ENCODE results near the gene PCDHGB4. TPM values are rescaled to one million over a fixed set of nuclear protein-coding genes. Genes with fewer than 3 reads are reported as not detected.
"Not testable (repeated sequence)": the region's sequence is repeated elsewhere in the genome, so short reads cannot be mapped to it uniquely, and the experiment has no call there.

Gene PCDHGB4
- total RNA-seq = 4.6 TPM
- long read RNA-seq = 0 reads

DNA sequence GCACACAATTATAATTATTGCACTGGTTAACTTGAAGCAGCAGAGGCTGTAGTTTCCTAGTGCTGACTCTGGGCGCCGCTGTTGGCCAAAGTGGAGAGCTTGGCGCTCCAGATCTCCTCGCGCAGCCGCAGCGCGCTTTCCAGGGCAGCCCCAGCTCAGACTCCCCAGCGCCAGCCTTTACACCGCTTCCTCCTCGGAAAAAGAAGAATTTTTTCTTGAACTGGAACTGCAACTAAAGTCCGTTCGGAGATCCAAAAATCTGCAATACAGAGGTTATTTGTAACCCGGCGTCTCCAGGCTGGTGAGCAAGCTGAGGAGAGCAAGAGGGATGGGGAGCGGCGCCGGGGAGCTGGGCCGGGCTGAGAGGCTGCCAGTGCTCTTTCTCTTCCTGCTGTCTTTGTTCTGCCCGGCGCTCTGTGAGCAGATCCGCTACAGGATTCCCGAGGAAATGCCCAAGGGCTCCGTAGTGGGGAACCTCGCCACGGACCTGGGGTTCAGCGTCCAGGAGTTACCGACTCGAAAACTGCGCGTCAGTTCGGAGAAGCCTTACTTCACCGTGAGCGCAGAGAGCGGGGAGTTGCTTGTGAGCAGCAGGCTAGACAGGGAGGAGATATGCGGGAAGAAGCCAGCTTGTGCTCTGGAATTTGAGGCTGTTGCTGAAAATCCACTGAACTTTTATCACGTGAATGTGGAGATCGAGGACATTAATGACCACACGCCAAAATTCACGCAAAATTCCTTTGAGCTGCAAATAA is at the start of gene PCDHGB4:
PCDHGB4 (plus strand) TSS at position 142 of the 755 bp plus-strand sequence; CDS start at position 329, 187 bp downstream.
- ATAC-seq (peak; percentile 84), DNase-seq (ENCODE audit: missing footprints) (peak; percentile 57)
- intact Hi-C loops (cut with DNase I) = not testable (repeated sequence)

DNA sequence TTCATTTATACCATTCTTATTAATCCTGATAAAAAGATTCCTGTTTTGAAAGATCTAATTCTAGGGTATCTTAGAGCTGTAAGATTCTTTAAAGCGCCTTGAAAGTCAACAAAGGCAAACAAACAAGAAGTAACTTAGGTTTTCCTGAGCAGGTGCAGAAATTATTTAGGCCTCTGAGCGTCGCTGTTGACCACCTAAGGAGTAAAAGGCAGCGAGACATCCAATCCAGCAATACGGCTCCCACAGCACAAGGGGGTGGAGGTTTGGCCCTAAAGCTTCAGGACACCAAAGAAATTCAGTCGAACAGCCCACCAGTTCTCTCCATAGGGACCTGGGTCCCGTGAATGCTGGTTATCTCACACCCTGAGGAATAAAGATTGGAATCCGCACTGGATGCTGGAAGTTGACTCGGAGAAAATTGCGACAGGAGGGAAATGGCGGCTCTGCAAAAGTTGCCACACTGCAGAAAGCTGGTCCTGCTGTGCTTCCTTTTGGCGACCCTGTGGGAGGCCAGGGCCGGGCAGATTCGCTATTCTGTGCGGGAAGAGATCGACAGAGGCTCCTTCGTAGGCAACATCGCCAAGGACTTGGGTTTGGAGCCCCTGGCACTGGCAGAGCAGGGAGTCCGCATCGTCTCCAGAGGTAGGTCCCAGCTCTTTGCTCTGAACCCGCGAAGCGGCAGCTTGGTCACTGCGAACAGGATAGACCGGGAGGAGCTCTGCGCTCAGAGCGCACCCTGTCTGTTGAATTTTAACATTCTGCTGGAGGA is 48.8 kb upstream of the PCDHGB4 start, which contains the start of gene PCDHGA2:
PCDHGA2 (plus strand) TSS at position 223 of the 769 bp plus-strand sequence.
- peak; percentile 66 for DNase-seq (ENCODE audit: missing footprints)
- intact Hi-C loops (cut with DNase I) = loop anchor here (5.0 kb wide), 1 partner anchor 224 kb away; no protein-coding TSS in a partner anchor
- peak; percentile 70 for ATAC-seq

DNA sequence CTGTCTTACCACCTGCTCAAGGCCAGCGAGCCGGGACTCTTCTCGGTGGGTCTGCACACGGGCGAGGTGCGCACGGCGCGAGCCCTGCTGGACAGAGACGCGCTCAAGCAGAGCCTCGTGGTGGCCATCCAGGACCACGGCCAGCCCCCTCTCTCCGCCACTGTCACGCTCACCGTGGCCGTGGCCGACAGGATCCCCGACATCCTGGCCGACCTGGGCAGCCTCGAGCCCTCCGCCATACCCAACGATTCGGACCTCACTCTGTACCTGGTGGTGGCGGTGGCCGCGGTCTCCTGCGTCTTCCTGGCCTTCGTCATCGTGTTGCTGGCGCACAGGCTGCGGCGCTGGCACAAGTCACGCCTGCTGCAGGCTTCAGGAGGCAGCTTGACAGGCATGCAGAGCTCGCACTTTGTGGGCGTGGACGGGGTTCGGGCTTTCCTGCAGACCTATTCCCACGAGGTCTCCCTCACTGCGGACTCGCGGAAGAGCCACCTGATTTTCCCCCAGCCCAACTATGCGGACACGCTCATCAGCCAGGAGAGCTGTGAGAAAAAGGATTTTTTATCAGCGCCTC is 46.6 kb upstream of the PCDHGB4 start:
- intact Hi-C loops (cut with DNase I); DNase-seq (ENCODE audit: missing footprints); ATAC-seq: not testable (repeated sequence)

DNA sequence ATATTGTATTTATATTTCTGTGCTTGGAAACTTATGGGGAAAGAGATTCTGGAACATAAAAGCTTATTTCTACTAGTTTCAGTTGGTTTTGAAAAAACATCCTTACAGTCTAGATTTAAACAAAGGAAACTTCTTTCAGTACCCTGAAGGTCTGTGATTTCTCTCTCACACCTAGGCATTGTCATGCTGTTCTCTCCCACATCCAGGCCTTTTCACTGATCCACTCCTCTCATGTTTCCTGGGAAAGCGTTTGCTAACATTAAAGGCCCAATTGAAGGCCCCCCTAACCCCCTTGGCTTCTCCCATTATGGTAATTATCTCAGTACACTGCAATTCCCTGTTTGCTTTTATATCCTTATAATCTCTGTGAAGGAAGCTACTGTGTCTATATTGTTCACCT is 44.7 kb upstream of the PCDHGB4 start:
- peak; percentile 61 for ATAC-seq
- intact Hi-C loops (cut with DNase I) = no loop called here
- DNase-seq (ENCODE audit: missing footprints) = no peak

GRCh38 chr5:141343242-141343952 is 44.1 kb upstream of the PCDHGB4 start, which contains the start of gene PCDHGA3:
PCDHGA3 (plus strand) TSS chr5:141343829; CDS start chr5:141344034, 205 bp downstream.
- intact Hi-C loops (cut with DNase I) = no loop called here
- DNase-seq (ENCODE audit: missing footprints) (no peak), ATAC-seq (peak; percentile 56)

DNA sequence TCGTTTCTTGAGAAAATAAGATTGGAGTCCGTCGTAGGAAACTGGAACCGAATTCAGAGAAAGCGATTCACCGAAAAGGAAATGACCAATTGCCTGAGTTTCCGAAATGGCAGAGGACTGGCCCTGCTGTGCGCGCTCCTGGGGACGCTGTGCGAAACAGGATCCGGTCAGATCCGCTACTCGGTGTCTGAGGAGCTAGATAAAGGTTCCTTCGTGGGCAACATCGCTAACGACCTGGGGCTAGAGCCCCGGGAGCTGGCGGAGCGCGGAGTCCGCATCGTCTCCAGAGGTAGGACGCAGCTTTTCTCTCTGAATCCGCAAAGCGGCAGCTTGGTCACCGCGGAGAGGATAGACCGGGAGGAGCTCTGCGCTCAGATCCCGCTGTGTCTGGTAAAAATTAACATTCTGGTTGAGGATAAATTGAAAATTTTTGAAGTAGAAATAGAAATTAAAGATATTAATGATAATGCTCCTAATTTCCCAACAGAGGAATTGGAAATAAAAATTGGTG is 43.5 kb upstream of the PCDHGB4 start:
- intact Hi-C loops (cut with DNase I) = no loop called here
- ATAC-seq (no peak), DNase-seq (ENCODE audit: missing footprints) (peak; percentile 63)

DNA sequence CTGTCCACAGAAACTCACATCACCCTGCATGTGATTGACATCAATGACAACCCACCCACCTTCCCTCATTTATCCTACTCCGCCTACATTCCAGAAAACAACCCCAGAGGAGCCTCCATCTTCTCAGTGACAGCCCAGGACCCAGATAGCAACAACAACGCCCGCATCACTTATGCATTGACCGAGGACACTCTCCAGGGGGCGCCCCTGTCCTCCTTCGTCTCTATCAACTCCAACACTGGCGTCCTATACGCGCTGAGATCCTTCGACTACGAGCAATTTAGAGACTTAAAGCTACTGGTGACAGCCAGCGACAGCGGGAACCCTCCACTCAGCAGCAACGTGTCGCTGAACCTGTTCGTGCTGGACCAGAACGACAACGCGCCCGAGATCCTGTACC is 42.2 kb upstream of the PCDHGB4 start:
- intact Hi-C loops (cut with DNase I) = no loop called here
- DNase-seq (ENCODE audit: missing footprints) (no peak), ATAC-seq (no peak)

GRCh38 chr5:141346017-141346416 is 41.5 kb upstream of the PCDHGB4 start:
- intact Hi-C loops (cut with DNase I); ATAC-seq; DNase-seq (ENCODE audit: missing footprints): not testable (repeated sequence)

DNA sequence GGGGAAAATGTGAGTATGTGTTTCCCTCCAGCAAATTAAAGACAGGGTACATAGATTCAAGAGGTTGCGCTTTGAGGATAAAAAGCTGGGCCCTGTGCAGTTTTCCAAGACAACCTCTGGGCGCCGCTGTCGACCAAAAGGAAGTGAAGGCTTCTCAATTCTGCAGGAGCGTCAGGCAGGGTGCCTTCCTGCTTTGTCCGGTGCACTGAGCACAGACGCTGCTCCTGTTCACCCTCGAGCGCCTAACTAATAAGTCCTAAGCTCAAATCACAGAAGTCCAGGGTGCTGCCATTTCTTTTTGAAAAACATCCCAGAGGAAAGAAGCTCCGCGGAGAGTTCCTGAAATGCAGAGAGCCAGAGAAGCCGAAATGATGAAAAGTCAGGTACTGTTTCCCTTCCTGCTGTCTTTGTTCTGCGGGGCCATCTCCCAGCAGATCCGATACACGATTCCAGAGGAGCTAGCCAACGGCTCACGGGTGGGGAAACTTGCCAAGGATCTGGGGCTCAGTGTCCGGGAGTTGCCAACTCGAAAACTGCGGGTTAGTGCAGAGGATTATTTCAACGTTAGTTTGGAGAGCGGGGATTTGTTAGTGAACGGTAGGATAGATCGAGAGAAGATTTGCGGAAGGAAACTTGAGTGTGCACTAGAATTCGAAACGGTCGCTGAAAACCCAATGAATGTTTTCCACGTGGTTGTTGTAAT is 37.4 kb upstream of the PCDHGB4 start, which contains the start of gene PCDHGB1:
PCDHGB1 (plus strand) TSS at position 183 of the 703 bp plus-strand sequence; CDS start at position 345, 162 bp downstream.
- intact Hi-C loops (cut with DNase I) = no loop called here
- peak; percentile 83 for ATAC-seq
- DNase-seq (ENCODE audit: missing footprints) = no peak

GRCh38 chr5:141351591-141351990 is 35.9 kb upstream of the PCDHGB4 start:
- intact Hi-C loops (cut with DNase I) = no loop called here
- DNase-seq (ENCODE audit: missing footprints) (no peak), ATAC-seq (no peak)

- no peak for ATAC-seq
- no peak for DNase-seq (ENCODE audit: missing footprints)
- intact Hi-C loops (cut with DNase I) = no loop called here
Measured at GRCh38 chr5:141354900-141355469, 32.5 kb upstream of the PCDHGB4 start, which contains the start of gene PCDHGA4. PCDHGA4 (plus strand) TSS chr5:141355021; CDS start chr5:141355108, 87 bp downstream.

- ATAC-seq = no peak
- DNase-seq (ENCODE audit: missing footprints) = no peak
- intact Hi-C loops (cut with DNase I) = no loop called here
Measured at GRCh38 chr5:141355641-141356040, 31.9 kb upstream of the PCDHGB4 start.

GRCh38 chr5:141356133-141356532 is 31.4 kb upstream of the PCDHGB4 start:
- intact Hi-C loops (cut with DNase I) = no loop called here
- ATAC-seq (no peak), DNase-seq (ENCODE audit: missing footprints) (no peak)

DNA sequence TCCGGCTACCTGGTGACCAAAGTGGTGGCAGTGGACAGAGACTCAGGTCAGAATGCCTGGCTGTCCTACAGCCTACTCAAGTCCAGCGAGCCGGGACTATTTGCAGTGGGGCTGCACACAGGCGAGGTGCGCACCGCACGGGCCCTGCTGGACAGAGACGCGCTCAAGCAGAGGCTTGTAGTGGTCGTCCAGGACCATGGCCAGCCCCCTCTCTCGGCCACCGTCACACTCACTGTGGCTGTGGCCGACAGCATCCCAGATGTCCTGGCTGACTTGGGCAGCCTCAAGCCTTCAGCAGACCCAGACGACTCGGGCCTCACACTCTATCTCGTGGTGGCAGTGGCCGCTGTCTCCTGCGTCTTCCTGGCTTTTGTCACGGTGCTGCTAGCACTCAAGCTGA is 30.5 kb upstream of the PCDHGB4 start:
- ATAC-seq (no peak), DNase-seq (ENCODE audit: missing footprints) (no peak)
- intact Hi-C loops (cut with DNase I) = no loop called here

- DNase-seq (ENCODE audit: missing footprints) = no peak
- ATAC-seq = peak; percentile 39
- intact Hi-C loops (cut with DNase I) = no loop called here
Measured at GRCh38 chr5:141359790-141360426, 27.6 kb upstream of the PCDHGB4 start, which contains the start of gene PCDHGB2. PCDHGB2 (plus strand) TSS chr5:141359994; CDS start chr5:141360136, 142 bp downstream.

DNA sequence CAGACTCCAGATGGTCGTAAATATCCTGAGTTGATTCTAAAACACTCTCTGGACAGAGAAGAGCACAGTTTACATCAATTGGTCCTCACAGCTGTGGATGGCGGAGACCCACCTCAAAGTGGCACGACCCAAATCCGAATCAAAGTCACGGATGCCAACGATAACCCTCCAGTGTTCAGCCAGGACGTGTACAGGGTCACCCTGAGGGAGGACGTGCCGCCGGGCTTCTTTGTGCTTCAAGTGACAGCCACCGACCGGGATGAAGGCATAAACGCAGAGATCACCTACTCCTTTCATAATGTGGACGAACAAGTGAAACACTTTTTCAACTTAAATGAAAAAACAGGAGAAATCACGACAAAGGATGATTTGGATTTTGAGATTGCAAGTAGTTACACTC is 26.8 kb upstream of the PCDHGB4 start:
- no peak for ATAC-seq
- intact Hi-C loops (cut with DNase I) = no loop called here
- DNase-seq (ENCODE audit: missing footprints) = no peak

DNA sequence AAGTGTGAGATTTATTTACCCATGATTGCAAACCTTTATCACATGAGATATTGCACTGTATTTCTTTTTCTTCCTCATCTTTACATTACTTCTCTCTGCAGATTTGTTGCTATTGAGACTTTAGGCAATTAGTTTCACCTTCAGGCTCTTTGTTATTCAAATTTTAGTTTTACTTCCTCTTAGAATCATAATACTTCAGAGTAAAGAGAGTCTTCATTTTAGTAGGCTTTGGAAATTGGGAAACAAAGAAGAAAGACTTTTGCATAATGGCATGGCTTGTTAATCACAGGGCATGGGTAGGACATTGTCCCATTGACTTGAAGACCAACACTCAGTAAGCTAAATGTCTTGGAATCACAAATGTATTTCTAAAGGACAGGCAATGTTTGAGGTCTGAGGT is 24.8 kb upstream of the PCDHGB4 start:
- no peak for DNase-seq (ENCODE audit: missing footprints)
- intact Hi-C loops (cut with DNase I) = no loop called here
- no peak for ATAC-seq
